ENCODE measurements around the gene DUSP14. TPM values are rescaled to one million over a fixed set of nuclear protein-coding genes. Genes with fewer than 3 reads are reported as not detected.

The DUSP14 gene
- total RNA-seq, 1 donor from 2014 or later: 17.3 TPM

- DNase-seq (ENCODE audit: low spot score): peak; percentile 52
- Histone ChIP-seq H3K4me3 (no peak overlapping the region), H3K4me1 (peaks cover 28% of the 10 kb centered on the region), H3K27ac (no peak overlapping the region), H3F3A (ENCODE audit: low read depth) (peaks cover 15% of the 10 kb centered on the region), H3K9ac (no peak overlapping the region), H3K9me3 (ENCODE audit: low read depth) (no peaks in the 10 kb centered on the region), H4K20me1 (ENCODE audit: low read depth) (peaks cover 13% of the 10 kb centered on the region), H3K36me3 (no peaks in the 10 kb centered on the region), H3K27me3 (no peaks in the 10 kb centered on the region), H3K79me2 (ENCODE audit: low read depth) (peaks cover 78% of the 10 kb centered on the region), H3K4me2 (peak overlapping the region; percentile 30), H2AFZ (replicated peaks) (no peak overlapping the region)
- TF ChIP-seq CTCF (IDR thresholded peaks at IDR 0.05) (no peak), EZH2phosphoT487 (IDR thresholded peaks at IDR 0.05) (no peak), EZH2 (IDR thresholded peaks at IDR 0.05) (no peak)
- peaks cover 2% of the 10 kb centered on the region for H3K36me3 Mint-ChIP-seq
- no peak overlapping the region for H3K4me3 Mint-ChIP-seq
- peaks cover 2% of the 10 kb centered on the region for H3K9me3 Mint-ChIP-seq
- H3K27me3 Mint-ChIP-seq (ENCODE audit: insufficient read depth, low read depth): no peaks in the 10 kb centered on the region
- H3K4me1 Mint-ChIP-seq: peaks cover 38% of the 10 kb centered on the region
- H3K27ac Mint-ChIP-seq: peak overlapping the region; percentile 37
Measured at GRCh38 chr17:37494971-37495370, 5.3 kb downstream of the DUSP14 start.

DNA sequence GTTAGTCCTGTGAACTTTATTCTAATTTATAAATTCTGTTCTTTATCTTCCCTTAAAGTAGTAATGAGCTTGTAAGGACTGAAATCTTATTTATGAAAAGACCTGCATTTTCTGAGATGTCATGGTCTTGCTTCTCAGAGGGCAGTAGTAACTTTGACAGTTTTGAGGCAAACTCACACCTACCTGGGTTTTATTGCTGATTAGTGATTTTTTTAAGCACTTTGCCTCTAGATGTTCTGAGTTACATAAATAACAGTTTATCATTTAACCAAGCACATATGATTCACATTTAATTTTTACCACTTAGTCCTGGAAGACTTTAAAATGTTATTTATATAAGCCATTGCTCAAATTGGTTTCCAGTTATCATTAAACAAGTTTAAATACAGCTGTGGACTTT is 10.7 kb downstream of the DUSP14 start:
- H3K4me1 ChIP-seq: peaks cover under 1% of the 10 kb centered on the region
- peaks cover under 1% of the 10 kb centered on the region for H3K4me1 Mint-ChIP-seq
- DNase-seq (ENCODE audit: low spot score): no peak
- H3K4me3 Mint-ChIP-seq: no peak overlapping the region
- no peaks in the 10 kb centered on the region for H3K27me3 ChIP-seq
- no peaks in the 10 kb centered on the region for H3F3A ChIP-seq (ENCODE audit: low read depth)
- H3K79me2 ChIP-seq (ENCODE audit: low read depth): peaks cover 62% of the 10 kb centered on the region
- no peak overlapping the region for H3K9ac ChIP-seq
- no peak overlapping the region for H3K4me2 ChIP-seq
- no peaks in the 10 kb centered on the region for H3K9me3 ChIP-seq (ENCODE audit: low read depth)
- peaks cover 6% of the 10 kb centered on the region for H3K36me3 Mint-ChIP-seq
- H2AFZ ChIP-seq (replicated peaks): no peak overlapping the region
- H3K27ac Mint-ChIP-seq: no peak overlapping the region
- peaks cover 2% of the 10 kb centered on the region for H3K9me3 Mint-ChIP-seq
- TF ChIP-seq EZH2 (IDR thresholded peaks at IDR 0.05) (no peak), CTCF (IDR thresholded peaks at IDR 0.05) (no peak), EZH2phosphoT487 (IDR thresholded peaks at IDR 0.05) (no peak)
- peaks cover 3% of the 10 kb centered on the region for H3K27me3 Mint-ChIP-seq (ENCODE audit: insufficient read depth, low read depth)
- H3K27ac ChIP-seq: no peak overlapping the region
- no peaks in the 10 kb centered on the region for H3K36me3 ChIP-seq
- no peaks in the 10 kb centered on the region for H4K20me1 ChIP-seq (ENCODE audit: low read depth)
- H3K4me3 ChIP-seq: no peak overlapping the region

GRCh38 chr17:37502009-37502936 is 12.6 kb downstream of the DUSP14 start:
- Histone ChIP-seq H3K36me3 (no peaks in the 10 kb centered on the region), H4K20me1 (ENCODE audit: low read depth) (peaks cover 2% of the 10 kb centered on the region), H3K27me3 (no peaks in the 10 kb centered on the region)

More at GRCh38 chr17:37502009-37502936, 12.6 kb downstream of the DUSP14 start:
- peaks cover 12% of the 10 kb centered on the region for H3K4me1 Mint-ChIP-seq
- H3K27me3 Mint-ChIP-seq (ENCODE audit: insufficient read depth, low read depth): peaks cover 3% of the 10 kb centered on the region
- Histone ChIP-seq H3K9ac (no peak overlapping the region), H3F3A (ENCODE audit: low read depth) (peaks cover 7% of the 10 kb centered on the region), H3K4me3 (no peak overlapping the region), H2AFZ (replicated peaks) (no peak overlapping the region), H3K4me2 (no peak overlapping the region), H3K9me3 (ENCODE audit: low read depth) (no peaks in the 10 kb centered on the region), H3K79me2 (ENCODE audit: low read depth) (peaks cover 49% of the 10 kb centered on the region), H3K27ac (no peak overlapping the region), H3K4me1 (peaks cover 4% of the 10 kb centered on the region)
- H3K36me3 Mint-ChIP-seq: peaks cover 6% of the 10 kb centered on the region
- H3K4me3 Mint-ChIP-seq: no peak overlapping the region
- TF ChIP-seq EZH2phosphoT487 (IDR thresholded peaks at IDR 0.05): no peak
- TF ChIP-seq CTCF (IDR thresholded peaks at IDR 0.05): no peak
- peaks cover 2% of the 10 kb centered on the region for H3K9me3 Mint-ChIP-seq
- H3K27ac Mint-ChIP-seq: peak overlapping the region; percentile 13
- DNase-seq (ENCODE audit: low spot score): no peak
